Measurements from ENCODE around the gene LBHD1. TPM values are rescaled to one million over a fixed set of nuclear protein-coding genes. Genes with fewer than 3 reads are reported as not detected.

The LBHD1 gene
- total RNA-seq (2021) = 9.1 and 10.4 TPM in 2 replicates
- long read RNA-seq, partial matches to known transcripts = 8 of 21 reads
- long read RNA-seq, other reads (novel, unspliced or antisense) = 7 of 21 reads

DNA sequence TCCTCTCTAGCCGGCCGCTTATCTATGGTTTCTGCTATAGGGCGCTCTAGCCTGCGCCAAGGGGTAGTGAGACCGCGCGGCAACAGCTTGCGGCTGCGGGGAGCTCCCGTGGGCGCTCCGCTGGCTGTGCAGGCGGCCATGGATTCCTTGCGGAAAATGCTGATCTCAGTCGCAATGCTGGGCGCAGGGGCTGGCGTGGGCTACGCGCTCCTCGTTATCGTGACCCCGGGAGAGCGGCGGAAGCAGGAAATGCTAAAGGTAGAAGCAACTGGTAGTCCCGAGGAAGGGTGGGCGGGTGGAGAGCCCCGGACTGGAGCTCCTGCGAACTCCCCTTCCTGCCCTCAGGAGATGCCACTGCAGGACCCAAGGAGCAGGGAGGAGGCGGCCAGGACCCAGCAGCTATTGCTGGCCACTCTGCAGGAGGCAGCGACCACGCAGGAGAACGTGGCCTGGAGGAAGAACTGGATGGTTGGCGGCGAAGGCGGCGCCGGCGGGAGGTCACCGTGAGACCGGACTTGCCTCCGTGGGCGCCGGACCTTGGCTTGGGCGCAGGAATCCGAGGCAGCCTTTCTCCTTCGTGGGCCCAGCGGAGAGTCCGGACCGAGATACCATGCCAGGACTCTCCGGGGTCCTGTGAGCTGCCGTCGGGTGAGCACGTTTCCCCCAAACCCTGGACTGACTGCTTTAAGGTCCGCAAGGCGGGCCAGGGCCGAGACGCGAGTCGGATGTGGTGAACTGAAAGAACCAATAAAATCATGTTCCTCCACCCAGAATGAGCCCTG, at the start of gene LBHD1, which contains the start of gene UQCC3:
LBHD1 (minus strand) TSS at position 660 of the 782 bp plus-strand sequence. CDS start 2,236 bp downstream, outside the sequence.
UQCC3 (plus strand) TSS at position 66 of the 782 bp plus-strand sequence; CDS start at position 139, 73 bp downstream.
- no peaks in the 10 kb centered on the region for H3K79me2 ChIP-seq (ENCODE audit: insufficient read depth, low read length)
- peak within 1 kb of the TSS; percentile 89 for H3K9ac ChIP-seq (ENCODE audit: extremely low read depth, insufficient read length, low read length)

More for the DNA sequence above, at the start of gene LBHD1, which contains the start of gene UQCC3:
- Mint-ChIP-seq H3K27me3 (ENCODE audit: low read depth) (no peaks in the 10 kb centered on the region; the same call in 1 of the 2 replicates), H3K4me3 (peak within 1 kb of the TSS; percentile 92 to 99), H3K27ac (peak within 1 kb of the TSS; percentile 92 to 97 (median 93)), H3K36me3 (ENCODE audit: insufficient read depth in 1 of 3, low read depth in 3 of 3) (peaks cover 19 to 46% (median 37%) of the 10 kb centered on the region in 3 experiments; a peak in 6 of 7 replicates), H3K4me1 (peaks cover 18 to 26% of the 10 kb centered on the region in 2 experiments), H3K9me3 (no peaks in the 10 kb centered on the region)
- Histone ChIP-seq H2BK120ac (ENCODE audit: low read depth, low read length, poor library complexity, severe bottlenecking) (no peak within 1 kb of the TSS), H2BK5ac (ENCODE audit: insufficient read length, low read length) (peak within 1 kb of the TSS; percentile 6), H2AFZ (ENCODE audit: low read length) (no peak within 1 kb of the TSS), H2BK15ac (ENCODE audit: low read depth, low read length) (no peak within 1 kb of the TSS), H3K79me1 (ENCODE audit: insufficient read depth, low read depth, low read length, poor library complexity, severe bottlenecking) (no peaks in the 10 kb centered on the region), H2BK12ac (ENCODE audit: insufficient read length, low read depth, low read length) (no peak within 1 kb of the TSS), H4K20me1 (ENCODE audit: control insufficient read depth, insufficient read depth, insufficient read length) (no peaks in the 10 kb centered on the region), H3K4me2 (ENCODE audit: insufficient read depth, insufficient read length, low read length) (peak within 1 kb of the TSS; percentile 83), H4K5ac (ENCODE audit: insufficient read length, low read depth, low read length) (no peak within 1 kb of the TSS), H3K23ac (ENCODE audit: insufficient read length, low read depth, low read length) (no peak within 1 kb of the TSS), H4K8ac (replicated peaks; ENCODE audit: insufficient read length, low read depth, low read length) (no peak within 1 kb of the TSS), H3K4me1 (ENCODE audit: insufficient read depth, low read length) (no peaks in the 10 kb centered on the region), H2BK20ac (ENCODE audit: low read depth, low read length, poor library complexity, severe bottlenecking) (no peak within 1 kb of the TSS), H3K9me3 (ENCODE audit: control insufficient read depth, low read depth, low read length) (no peaks in the 10 kb centered on the region), H3K18ac (ENCODE audit: insufficient read length, low read depth, low read length) (peak within 1 kb of the TSS; percentile 64), H3K14ac (ENCODE audit: insufficient read depth, low read length) (peak within 1 kb of the TSS; percentile 87), H3K27me3 (ENCODE audit: insufficient read depth, low read length) (no peaks in the 10 kb centered on the region), H3T11ph (ENCODE audit: low read length) (no peak within 1 kb of the TSS), H3K4ac (ENCODE audit: low read depth, low read length) (no peak within 1 kb of the TSS; the same call in 1 of the 2 replicates), H3K27ac (ENCODE audit: insufficient read length, low read depth, low read length) (no peak within 1 kb of the TSS), H2AK5ac (ENCODE audit: insufficient read length, low read length) (no peak within 1 kb of the TSS), H3K23me2 (ENCODE audit: insufficient read length, low read depth, low read length, poor library complexity, severe bottlenecking) (peaks cover 3% of the 10 kb centered on the region), H4K91ac (ENCODE audit: insufficient read length, low read depth, low read length) (no peak within 1 kb of the TSS), H3K56ac (ENCODE audit: insufficient read length, low read depth, low read length) (no peak within 1 kb of the TSS)
- DNase-seq = peak; percentile 83
- no CpG with 5 or more reads among the region's 59 CpGs for WGBS (ENCODE audit: extremely low coverage, insufficient read length, low lambda C conversion rate)
- TF ChIP-seq, protein P1, sequence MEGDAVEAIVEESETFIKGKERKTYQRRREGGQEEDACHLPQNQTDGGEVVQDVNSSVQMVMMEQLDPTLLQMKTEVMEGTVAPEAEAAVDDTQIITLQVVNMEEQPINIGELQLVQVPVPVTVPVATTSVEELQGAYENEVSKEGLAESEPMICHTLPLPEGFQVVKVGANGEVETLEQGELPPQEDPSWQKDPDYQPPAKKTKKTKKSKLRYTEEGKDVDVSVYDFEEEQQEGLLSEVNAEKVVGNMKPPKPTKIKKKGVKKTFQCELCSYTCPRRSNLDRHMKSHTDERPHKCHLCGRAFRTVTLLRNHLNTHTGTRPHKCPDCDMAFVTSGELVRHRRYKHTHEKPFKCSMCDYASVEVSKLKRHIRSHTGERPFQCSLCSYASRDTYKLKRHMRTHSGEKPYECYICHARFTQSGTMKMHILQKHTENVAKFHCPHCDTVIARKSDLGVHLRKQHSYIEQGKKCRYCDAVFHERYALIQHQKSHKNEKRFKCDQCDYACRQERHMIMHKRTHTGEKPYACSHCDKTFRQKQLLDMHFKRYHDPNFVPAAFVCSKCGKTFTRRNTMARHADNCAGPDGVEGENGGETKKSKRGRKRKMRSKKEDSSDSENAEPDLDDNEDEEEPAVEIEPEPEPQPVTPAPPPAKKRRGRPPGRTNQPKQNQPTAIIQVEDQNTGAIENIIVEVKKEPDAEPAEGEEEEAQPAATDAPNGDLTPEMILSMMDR (conservative IDR thresholded peaks at IDR 0.05) = no peak

All from H9 (cell line).